B cell (primary cell): ENCODE data around the gene TMEM207. TPM values are rescaled to one million over a fixed set of nuclear protein-coding genes. Genes with fewer than 3 reads are reported as not detected.

ENCODE experiments used
- ATAC-seq: fragments of 200-7000 bp; cut with Tn5 transposase; one replicate; pipeline ENCODE4 v1.10.0; 2021; ENCODE audit warnings: low read depth, mild to moderate bottlenecking, moderate number of reproducible peaks, moderate library complexity
- CTCF ChIA-PET: fragments of 350-600 bp; sonication (Branson Sonifier 250); formaldehyde crosslinking; loops from one replicate; lab custom pipeline; 2021; ENCODE audit warnings: antibody characterized with exemption, inconsistent platforms; lab: Charles Lee
- POLR2A ChIA-PET: fragments of 350-600 bp; sonication (Branson Sonifier 250); formaldehyde crosslinking; loops from one replicate; lab custom pipeline; 2021; ENCODE audit warnings: antibody characterized with exemption; lab: Charles Lee
- DNase-seq: peaks from one replicate; pipeline ENCODE4 v3.0.0; 2013
- H2AFZ ChIP-seq: 2 replicates; pipeline ENCODE4 v1.6.1; 2012; ENCODE audit warnings: mild to moderate bottlenecking, low read depth, low read length; ENCODE audit not compliant: insufficient read depth, poor library complexity, severe bottlenecking
- H3K27ac ChIP-seq, 2 donors: 1 replicate in 1 of 2; 2 replicates in 1 of 2; pipeline ENCODE4 v1.5.1; 2012 to 2013; ENCODE audit warnings: low read length in 2 of 2, mild to moderate bottlenecking in 2 of 2, moderate library complexity in 1 of 2
- H3K27me3 ChIP-seq, 4 experiments: fragments of 200-600 bp in 1 of 4; sonication (generic) in 1 of 4; replicated peaks in 1 of 4; 1 replicate in 2 of 4; 2 replicates in 2 of 4; pipeline versions ENCODE4 v1.6.1 to v1.7.0; 2013 to 2016; ENCODE audit warnings: low read length in 3 of 4, mild to moderate bottlenecking in 2 of 4, mixed read lengths in 1 of 4, moderate library complexity in 1 of 4; ENCODE audit not compliant: insufficient read depth in 4 of 4, control insufficient read depth in 3 of 4; ENCODE audit errors: control extremely low read depth in 1 of 4
- H3K36me3 ChIP-seq, 2 experiments: replicated peaks in 1 of 2; 1 replicate in 1 of 2; 2 replicates in 1 of 2; pipeline versions ENCODE4 v1.6.1 to v1.7.1; 2013; ENCODE audit warnings: low read length in 1 of 2; ENCODE audit not compliant: insufficient read depth in 2 of 2, control insufficient read depth in 1 of 2; ENCODE audit errors: control extremely low read depth in 1 of 2, extremely low read depth in 1 of 2
- H3K4me1 ChIP-seq, 2 donors: fragments of 200-600 bp in 1 of 2; sonication (generic) in 1 of 2; 1 replicate in 1 of 2; 2 replicates in 1 of 2; pipeline versions ENCODE4 v1.5.1 to v1.6.1; 2013 to 2017; ENCODE audit warnings: low read length in 2 of 2; ENCODE audit not compliant: control insufficient read depth in 2 of 2, insufficient read depth in 2 of 2
- H3K4me2 ChIP-seq: replicated peaks from 2 replicates; pipeline ENCODE3; 2012; ENCODE audit warnings: mild to moderate bottlenecking, low read depth, low read length; ENCODE audit not compliant: poor library complexity, severe bottlenecking
- H3K4me3 ChIP-seq, 5 experiments: fragments of 200-600 bp in 1 of 5; sonication (generic) in 1 of 5; 1 replicate in 3 of 5; 2 replicates in 2 of 5; pipeline versions ENCODE4 v1.5.1 to v1.7.0; 2011 to 2016; ENCODE audit warnings: low read length in 4 of 5, mild to moderate bottlenecking in 4 of 5, low read depth in 2 of 5, control low read depth in 1 of 5, moderate library complexity in 1 of 5; ENCODE audit not compliant: insufficient read depth in 1 of 5; ENCODE audit errors: control extremely low read depth in 1 of 5, extremely low read depth in 1 of 5
- H3K79me2 ChIP-seq: fragments of 200-600 bp; sonication (generic); one replicate; pipeline ENCODE4 v1.6.0; 2016; ENCODE audit warnings: low read length; ENCODE audit not compliant: control insufficient read depth, insufficient read depth
- H3K9ac ChIP-seq: fragments of 200-600 bp; sonication (generic); 2 replicates; pipeline ENCODE4 v1.6.1; 2017; ENCODE audit warnings: mild to moderate bottlenecking, low read length, moderate library complexity
- H3K9me3 ChIP-seq, 3 donors: one replicate each; pipeline versions ENCODE4 v1.6.1 to v1.7.1; 2013; ENCODE audit warnings: low read length in 2 of 3; ENCODE audit not compliant: control insufficient read depth in 2 of 3, insufficient read depth in 1 of 3; ENCODE audit errors: control extremely low read depth in 1 of 3
- H4K20me1 ChIP-seq: 2 replicates; pipeline ENCODE4 v1.6.0; 2012; ENCODE audit warnings: mild to moderate bottlenecking, low read length; ENCODE audit not compliant: insufficient read depth, control insufficient read depth, poor library complexity, severe bottlenecking
- H3K27ac Mint-ChIP-seq: one replicate; pipeline ENCODE4 v1.8.0; 2021; ENCODE audit warnings: mixed read lengths
- H3K27me3 Mint-ChIP-seq: one replicate; pipeline ENCODE4 v1.8.0; 2021; ENCODE audit warnings: mixed read lengths
- H3K4me1 Mint-ChIP-seq: one replicate; pipeline ENCODE4 v1.8.0; 2021; ENCODE audit warnings: mixed read lengths
- H3K4me3 Mint-ChIP-seq: one replicate; pipeline ENCODE4 v1.8.0; 2021; ENCODE audit warnings: mixed read lengths
- H3K9me3 Mint-ChIP-seq: one replicate; pipeline ENCODE4 v1.8.0; 2022; ENCODE audit warnings: mixed read lengths; ENCODE audit not compliant: insufficient read depth
- EZH2 ChIP-seq: IDR thresholded peaks from 2 replicates; pipeline ENCODE4 v1.6.1; 2012; ENCODE audit warnings: borderline replicate concordance, low read depth, mild to moderate bottlenecking, moderate library complexity, low read length; ENCODE audit not compliant: insufficient read depth, poor library complexity, severe bottlenecking
- WGBS: methylation state at CpG from one replicate; pipeline ENCODE4 v1.1.5; 2013; ENCODE audit warnings: missing lambda C conversion rate; ENCODE audit not compliant: insufficient coverage; 5-methylcytosine and 5-hydroxymethylcytosine counted together
- intact Hi-C: fragments of 100-400 bp; cut with micrococcal nuclease; formaldehyde crosslinking; loops from one replicate; pipeline ENCODE4 v1.10.0; 2022
- polyA plus RNA-seq: library from polyadenylated mRNA; depleted of rRNA; stranded (reverse); fragments of >200 nt; gene quantifications from 2 replicates; pipeline ENCODE4 v1.2.3, GENCODE V29; 2012
- total RNA-seq, 2 donors: library from RNA; stranded (reverse); fragments of 120-200 nt in 1 of 2; gene quantifications; 1 replicate in 1 of 2; 2 replicates in 1 of 2; pipeline versions ENCODE4 v1.2.3 to v1.2.4, GENCODE V29; 2013 to 2022
- TF ChIP-seq, protein P1 (sequence below): fragments of 200-600 bp; IDR thresholded peaks from one replicate; pipeline ENCODE4 v1.8.0; 2022; ENCODE audit warnings: antibody characterized with exemption, mild to moderate bottlenecking

The TMEM207 gene
- total and polyA plus RNA-seq, 2 donors (not counting 1 experiment from before 2014, with no cell fraction given): not detected

DNA sequence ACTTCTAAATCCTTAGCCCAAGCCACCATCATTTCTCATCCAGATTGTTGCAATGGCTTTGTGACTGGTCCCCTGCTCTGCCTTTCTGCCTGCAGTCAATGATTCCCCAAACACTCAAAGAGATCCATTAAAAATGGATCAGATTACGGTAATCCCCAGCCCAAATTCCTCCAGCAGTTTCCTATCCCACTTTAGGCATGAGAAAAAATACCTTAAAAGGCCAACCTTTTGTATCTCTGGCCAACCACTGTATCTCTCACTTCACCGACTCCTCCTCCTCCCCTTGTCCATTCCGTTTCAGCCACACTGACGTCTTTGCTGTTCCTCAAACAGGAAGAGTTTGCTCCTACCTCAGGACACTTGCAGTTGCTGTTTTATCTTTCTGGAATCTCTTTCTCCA is 43.3 kb upstream of the TMEM207 start:
- H3K27ac ChIP-seq: no peak overlapping the region
- intact Hi-C loops: no loop called here
- no peaks in the 10 kb centered on the region for H3K36me3 ChIP-seq
- ChIA-PET POLR2A (no interaction called here), CTCF (no interaction called here)
- H3K4me1 Mint-ChIP-seq: peaks cover 4% of the 10 kb centered on the region
- H3K4me3 ChIP-seq: no peak overlapping the region
- no peaks in the 10 kb centered on the region for H3K4me1 ChIP-seq
- H3K79me2 ChIP-seq: no peaks in the 10 kb centered on the region
- H3K9me3 ChIP-seq: no peaks in the 10 kb centered on the region
- no peaks in the 10 kb centered on the region for H3K9me3 Mint-ChIP-seq
- ATAC-seq: no peak
- peaks cover 0 to 10% (median 3%) of the 10 kb centered on the region in 4 experiments for H3K27me3 ChIP-seq
- DNase-seq: no peak
- no peak overlapping the region for H3K4me2 ChIP-seq
- no peaks in the 10 kb centered on the region for H4K20me1 ChIP-seq
- no peak overlapping the region for H3K9ac ChIP-seq
- no peak overlapping the region for H2AFZ ChIP-seq
- peaks cover 35% of the 10 kb centered on the region for H3K27me3 Mint-ChIP-seq
- no peak overlapping the region for H3K4me3 Mint-ChIP-seq
- WGBS: 86% methylated on average over 4 of the region's 4 CpGs
- no peak for TF ChIP-seq EZH2
- TF ChIP-seq, protein P1, sequence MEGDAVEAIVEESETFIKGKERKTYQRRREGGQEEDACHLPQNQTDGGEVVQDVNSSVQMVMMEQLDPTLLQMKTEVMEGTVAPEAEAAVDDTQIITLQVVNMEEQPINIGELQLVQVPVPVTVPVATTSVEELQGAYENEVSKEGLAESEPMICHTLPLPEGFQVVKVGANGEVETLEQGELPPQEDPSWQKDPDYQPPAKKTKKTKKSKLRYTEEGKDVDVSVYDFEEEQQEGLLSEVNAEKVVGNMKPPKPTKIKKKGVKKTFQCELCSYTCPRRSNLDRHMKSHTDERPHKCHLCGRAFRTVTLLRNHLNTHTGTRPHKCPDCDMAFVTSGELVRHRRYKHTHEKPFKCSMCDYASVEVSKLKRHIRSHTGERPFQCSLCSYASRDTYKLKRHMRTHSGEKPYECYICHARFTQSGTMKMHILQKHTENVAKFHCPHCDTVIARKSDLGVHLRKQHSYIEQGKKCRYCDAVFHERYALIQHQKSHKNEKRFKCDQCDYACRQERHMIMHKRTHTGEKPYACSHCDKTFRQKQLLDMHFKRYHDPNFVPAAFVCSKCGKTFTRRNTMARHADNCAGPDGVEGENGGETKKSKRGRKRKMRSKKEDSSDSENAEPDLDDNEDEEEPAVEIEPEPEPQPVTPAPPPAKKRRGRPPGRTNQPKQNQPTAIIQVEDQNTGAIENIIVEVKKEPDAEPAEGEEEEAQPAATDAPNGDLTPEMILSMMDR: no peak
- no peak overlapping the region for H3K27ac Mint-ChIP-seq

- H3K27ac ChIP-seq: no peak overlapping the region
- no peaks in the 10 kb centered on the region for H3K4me1 ChIP-seq
- ChIA-PET CTCF (no interaction called here), POLR2A (no interaction called here)
- Mint-ChIP-seq H3K4me3 (no peak overlapping the region), H3K9me3 (no peaks in the 10 kb centered on the region), H3K27ac (no peak overlapping the region), H3K27me3 (peaks cover 33% of the 10 kb centered on the region), H3K4me1 (peaks cover 4% of the 10 kb centered on the region)
- H3K79me2 ChIP-seq: no peaks in the 10 kb centered on the region
- TF ChIP-seq, protein P1: no peak
- no peak for TF ChIP-seq EZH2
- H3K4me3 ChIP-seq: no peak overlapping the region
- no peak overlapping the region for H2AFZ ChIP-seq
- no peak overlapping the region for H3K9ac ChIP-seq
- H4K20me1 ChIP-seq: no peaks in the 10 kb centered on the region
- no peaks in the 10 kb centered on the region for H3K36me3 ChIP-seq
- peaks cover 0 to 10% (median 2%) of the 10 kb centered on the region in 4 experiments for H3K27me3 ChIP-seq
- no peak for DNase-seq
- ATAC-seq: no peak
- no peaks in the 10 kb centered on the region for H3K9me3 ChIP-seq
- no peak overlapping the region for H3K4me2 ChIP-seq
- intact Hi-C loops: no loop called here
These were observed 42.4 kb upstream of the TMEM207 start for GRCh38 chr3:190492129-190492528.
